HG02623 (cell line): Measurements from ENCODE around the gene NXT1.
"Not testable (repeated sequence)": the region's sequence is repeated elsewhere in the genome, so short reads cannot be mapped to it uniquely, and the experiment has no call there.

Source experiments
- ATAC-seq: cut with Tn5 transposase; IDR thresholded peaks from one replicate; pipeline ENCODE4 v1.9.1; 2021; ENCODE audit warnings: moderate library complexity; ENCODE audit not compliant: unreplicated experiment

Gene NXT1

DNA sequence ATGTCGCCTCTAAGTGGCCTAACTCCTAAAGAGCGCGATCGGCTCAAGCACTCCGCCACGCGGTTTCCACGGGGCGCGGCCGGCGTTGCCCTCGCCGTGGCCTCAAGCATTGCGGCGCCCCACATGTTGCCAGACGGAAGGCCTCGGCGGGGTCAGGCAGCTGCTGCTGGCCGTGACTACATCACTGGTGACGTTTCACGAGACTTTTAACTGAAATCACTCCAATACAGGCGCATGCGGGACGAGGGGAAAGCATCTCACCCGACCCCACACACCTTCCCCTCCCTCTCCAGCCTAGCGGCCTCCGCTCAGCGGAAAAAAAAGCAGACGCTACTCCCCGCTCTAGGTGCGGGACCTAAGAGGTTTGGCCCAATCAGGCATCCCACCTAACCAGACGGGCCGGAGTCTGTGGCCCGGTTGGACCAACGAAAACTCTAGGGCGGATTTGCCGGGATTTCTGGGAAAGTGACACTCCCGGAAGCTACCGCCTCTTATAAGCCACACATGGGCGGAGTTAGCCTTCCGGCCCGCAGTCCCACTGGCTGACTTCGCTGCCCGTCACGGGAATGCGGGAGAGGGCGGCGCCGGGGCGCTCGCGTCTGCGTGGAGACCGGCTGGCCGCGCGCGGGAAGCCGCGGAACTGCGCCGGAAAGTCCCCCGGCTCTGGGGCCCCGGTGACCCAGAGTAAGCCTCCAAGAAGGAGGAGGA is at the start of gene NXT1:
Gene NXT1 (plus strand): TSS at position 596 of the 708 bp plus-strand sequence. CDS start 3,251 bp downstream, outside the sequence.
- ATAC-seq: peak; percentile 80

DNA sequence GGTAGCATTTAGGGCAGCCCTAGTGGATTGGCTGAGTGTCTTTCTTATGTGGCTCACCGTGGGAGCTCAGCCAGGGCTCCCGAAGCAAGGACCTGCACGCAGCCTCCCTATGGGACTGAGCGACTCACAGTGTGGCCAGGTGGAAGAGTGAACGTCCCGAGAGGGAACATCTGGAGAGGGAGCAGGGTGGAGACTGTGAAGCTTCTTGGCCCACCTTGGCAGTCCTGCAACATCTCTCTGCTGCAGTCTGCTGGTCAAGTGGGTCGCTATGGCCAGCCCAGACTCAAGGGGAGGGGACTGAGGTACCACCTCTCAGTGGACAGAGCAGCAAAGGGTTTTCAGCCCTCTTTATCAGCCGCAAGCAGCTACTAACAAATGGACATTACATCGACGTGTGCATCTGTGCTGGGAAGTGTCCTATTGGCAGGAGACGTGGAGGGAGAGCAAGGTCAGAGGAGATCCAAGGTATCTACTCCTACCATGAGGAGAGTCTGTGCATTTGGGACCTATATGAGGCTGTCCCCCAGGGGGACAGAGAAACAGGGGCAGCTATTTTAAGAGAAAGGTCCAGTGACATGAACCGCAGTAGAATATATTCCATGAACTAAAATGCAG is 49.0 kb upstream of the NXT1 start:
- no peak for ATAC-seq

DNA sequence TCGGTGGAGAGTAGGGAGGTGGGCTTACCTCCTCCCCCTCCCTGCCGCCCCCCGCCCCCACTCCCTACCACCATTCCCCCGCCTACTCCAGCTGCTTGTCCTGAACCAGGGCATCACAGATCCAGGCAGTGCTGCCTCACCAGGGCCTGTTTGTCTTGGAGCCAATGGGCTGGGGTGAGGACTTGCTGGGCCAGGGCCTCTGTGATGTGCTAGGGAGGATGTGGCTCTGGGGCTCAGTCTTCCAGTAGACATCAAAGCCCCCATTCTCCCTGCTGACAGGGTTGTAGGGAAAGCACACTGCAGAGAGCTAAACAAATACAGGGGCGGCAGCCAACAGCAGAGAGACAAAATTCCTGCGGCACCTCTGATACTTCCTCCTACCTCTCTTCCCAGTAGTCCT is 48.2 kb upstream of the NXT1 start:
- ATAC-seq: no peak

GRCh38 chr20:23302801-23303200 is 47.8 kb upstream of the NXT1 start:
- no peak for ATAC-seq

DNA sequence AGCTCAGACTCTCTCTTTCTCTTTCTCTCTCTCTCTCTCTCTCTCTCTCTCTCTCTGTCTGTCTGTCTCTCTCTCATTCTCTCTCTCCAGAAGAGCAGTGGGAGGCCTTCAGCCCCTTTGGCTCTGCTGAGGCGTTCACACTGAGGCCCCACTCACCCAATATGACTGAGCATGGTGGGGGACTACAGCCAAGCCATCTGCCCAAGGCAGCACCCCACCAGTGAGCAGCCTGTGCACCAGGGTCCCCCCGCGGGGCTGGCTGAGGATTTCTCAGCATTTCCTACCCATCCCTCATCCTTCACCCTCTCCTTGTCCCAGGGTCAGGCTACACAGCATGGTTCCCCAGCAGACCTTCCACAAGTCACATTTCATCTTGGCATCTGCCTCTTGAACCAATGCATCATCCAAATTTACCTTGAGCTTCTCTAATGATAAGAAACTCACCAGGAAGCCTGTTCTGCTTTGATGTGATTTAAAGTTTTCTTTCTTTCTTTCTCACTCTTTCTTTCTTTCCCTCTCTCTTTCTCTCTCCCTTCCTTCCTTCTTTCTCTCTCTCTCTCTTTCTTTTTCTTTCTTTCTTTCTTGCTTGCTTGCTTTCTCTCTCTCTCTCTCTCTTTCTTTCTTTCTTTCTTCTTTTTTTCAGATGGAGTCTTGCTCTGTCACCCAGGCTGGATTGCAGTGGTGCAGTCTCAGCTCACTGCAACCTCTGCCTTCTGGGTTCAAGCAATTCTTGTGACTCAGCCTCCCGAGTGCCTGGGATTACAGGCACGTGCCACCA is 47.1 kb upstream of the NXT1 start:
- ATAC-seq: no peak

GRCh38 chr20:23304616-23305015 is 46.0 kb upstream of the NXT1 start:
- no peak for ATAC-seq

GRCh38 chr20:23305098-23305497 is 45.5 kb upstream of the NXT1 start:
- ATAC-seq: no peak

DNA sequence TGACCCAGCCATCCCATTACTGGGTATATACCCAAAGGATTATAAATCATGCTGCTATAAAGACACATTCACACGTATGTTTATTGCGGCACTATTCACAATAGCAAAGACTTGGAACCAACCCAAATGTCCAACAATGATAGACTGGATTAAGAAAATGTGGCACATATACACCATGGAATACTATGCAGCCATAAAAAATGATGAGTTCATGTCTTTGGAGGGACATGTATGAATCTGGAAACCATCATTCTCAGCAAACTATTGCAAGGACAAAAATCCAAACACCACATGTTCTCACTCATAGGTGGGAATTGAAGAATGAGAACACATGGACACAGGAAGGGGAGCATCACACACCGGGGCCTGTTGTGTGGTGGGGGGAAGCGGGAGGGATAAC is 43.2 kb upstream of the NXT1 start:
- not testable (repeated sequence) for ATAC-seq

DNA sequence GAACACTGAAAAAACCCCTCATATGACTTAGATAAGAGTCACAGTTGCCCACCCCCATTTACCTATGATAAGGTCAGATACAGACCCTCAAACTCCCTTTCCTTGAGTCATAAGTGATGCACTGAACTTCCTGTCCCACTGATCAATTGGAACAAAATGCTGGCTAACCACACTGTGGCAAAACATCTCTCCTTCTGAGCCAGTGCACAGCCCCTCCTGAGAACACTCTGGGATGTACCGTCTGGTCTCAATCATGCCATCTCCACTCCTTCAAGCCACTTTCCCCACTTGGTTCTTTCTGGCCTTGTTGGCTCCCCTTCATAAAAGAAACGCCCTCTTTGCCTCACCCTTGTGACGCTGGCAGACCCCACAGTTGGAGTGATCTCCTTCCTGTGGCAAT is 42.6 kb upstream of the NXT1 start:
- ATAC-seq: no peak

- ATAC-seq: no peak
Observed at GRCh38 chr20:23308908-23309307, 41.7 kb upstream of the NXT1 start.

DNA sequence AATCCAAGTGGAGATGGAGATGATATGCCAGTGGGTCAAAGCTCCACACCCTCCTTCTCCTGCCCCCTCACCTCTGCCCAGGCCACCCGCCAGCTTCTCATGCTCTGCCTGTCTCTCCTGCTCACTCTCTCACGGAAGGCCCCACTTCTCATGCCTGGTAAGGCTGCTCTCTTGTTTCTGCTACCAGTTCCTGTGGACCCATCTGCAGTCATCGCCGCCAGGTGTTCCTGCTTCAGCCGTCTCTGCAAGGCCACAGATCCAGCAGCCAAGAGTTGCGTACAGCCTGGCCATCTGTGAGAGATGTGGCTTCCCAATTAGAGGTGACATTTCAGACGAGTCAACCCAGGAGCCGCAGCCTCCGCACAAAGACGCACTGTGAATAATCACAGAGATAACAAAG is 40.8 kb upstream of the NXT1 start:
- ATAC-seq: no peak

DNA sequence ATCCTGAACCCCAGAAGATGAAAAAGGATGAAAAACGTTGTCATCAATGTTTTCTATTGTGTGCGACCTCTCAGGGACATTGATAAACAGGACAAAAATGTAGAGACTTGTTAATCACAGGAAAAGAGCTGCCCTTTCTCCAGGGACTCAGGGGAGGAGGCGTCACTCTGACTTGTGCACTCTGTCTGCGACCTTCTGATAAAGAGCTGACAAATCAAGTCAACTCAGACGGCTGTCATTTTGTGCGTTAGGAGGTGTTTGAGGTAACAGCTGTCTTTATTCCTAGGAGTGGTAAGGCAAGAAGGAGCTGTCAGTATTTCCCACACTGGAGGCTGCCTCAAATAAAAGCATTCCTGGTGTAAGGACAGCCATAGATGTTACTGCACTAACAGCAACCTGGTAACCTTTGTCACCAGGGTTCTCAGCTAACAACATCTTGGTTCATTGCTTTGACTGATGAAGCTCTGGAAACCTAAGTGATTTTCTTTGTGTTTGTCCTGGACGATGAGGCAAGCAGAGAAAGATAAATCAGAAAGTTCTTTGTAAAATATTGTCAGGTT is 38.6 kb upstream of the NXT1 start:
- ATAC-seq: no peak

DNA sequence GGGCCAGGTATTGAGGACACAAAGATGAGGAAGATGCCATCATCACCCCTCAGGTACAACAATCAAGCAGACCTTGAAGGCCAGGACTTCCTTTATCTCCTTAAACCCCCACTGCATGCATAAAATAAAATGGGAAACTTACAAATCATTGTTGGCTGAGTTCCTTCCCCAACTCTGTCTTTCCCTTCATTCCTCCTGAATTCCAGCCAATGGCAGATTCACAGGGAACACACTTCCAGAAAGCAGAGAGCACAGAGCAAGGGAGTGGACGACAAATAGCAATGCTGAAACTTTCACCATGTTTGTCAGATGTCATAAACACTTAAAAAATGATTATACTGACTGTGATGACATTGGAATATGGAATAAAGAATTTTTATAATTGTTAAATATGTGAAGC is 37.3 kb upstream of the NXT1 start:
- no peak for ATAC-seq

- ATAC-seq: no peak
Observed at GRCh38 chr20:23314699-23315098, 35.9 kb upstream of the NXT1 start.

- ATAC-seq: no peak
Observed at GRCh38 chr20:23315099-23315498, 35.5 kb upstream of the NXT1 start.

DNA sequence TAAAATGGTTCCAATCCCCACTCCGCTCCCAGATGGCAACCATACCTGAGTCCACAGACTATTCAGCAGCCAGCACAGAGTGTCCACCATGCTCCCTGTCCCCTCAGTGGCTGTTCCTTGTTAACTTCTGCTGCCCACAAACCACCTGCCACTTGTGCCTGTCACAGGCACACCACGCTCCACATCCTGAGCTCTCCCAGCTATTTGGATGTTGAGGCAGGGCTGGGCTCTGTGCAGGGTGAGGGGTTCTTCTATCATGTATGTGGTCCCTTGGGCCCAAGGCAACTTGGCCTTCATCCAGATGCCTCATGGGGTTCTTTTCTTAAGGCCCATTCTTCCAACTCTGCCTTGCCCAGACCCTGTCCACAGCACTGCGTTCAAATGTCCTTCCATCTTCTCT is 34.0 kb upstream of the NXT1 start:
- ATAC-seq: no peak

DNA sequence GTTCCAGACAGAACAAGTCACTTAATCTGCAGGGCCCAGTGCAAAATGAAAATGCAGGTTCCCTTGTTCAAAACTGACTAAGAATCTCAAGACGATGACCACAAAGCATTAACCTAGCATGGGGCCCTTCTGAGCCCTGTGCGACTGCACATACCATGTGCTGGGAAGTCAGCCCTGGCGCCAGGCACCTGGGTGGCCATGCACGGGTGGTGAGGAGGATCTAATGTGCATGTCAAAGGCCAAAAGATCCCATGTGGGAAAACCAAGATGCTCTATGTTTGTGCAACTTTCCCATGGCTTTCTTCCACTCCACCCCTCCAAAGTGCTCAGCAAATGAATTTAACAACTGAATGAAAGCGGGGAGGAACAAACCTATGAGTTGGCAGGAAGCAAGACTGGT is 33.5 kb upstream of the NXT1 start:
- no peak for ATAC-seq

- no peak for ATAC-seq
Observed at GRCh38 chr20:23318347-23318746, 32.2 kb upstream of the NXT1 start.

GRCh38 chr20:23320317-23320716 is 30.3 kb upstream of the NXT1 start:
- ATAC-seq: no peak

DNA sequence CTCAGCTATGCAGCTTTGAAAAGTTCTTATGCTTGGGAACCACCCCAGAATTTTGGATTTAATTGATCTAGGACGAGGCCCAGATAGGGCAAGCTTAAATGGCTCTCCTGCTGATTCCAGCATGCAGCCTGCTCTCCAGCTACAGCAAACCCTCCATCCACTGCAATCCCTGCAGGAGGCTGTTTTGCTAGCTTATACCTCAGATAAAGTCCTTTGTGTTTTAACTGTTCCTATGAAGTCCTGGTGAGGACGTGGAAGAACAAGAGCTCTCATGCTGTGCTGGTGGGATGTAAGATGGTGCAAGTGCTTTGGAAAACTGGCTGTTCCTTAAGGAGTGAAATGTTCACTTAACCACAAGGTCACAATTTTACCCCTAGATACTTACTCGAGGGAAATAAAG is 25.5 kb upstream of the NXT1 start:
- no peak for ATAC-seq

DNA sequence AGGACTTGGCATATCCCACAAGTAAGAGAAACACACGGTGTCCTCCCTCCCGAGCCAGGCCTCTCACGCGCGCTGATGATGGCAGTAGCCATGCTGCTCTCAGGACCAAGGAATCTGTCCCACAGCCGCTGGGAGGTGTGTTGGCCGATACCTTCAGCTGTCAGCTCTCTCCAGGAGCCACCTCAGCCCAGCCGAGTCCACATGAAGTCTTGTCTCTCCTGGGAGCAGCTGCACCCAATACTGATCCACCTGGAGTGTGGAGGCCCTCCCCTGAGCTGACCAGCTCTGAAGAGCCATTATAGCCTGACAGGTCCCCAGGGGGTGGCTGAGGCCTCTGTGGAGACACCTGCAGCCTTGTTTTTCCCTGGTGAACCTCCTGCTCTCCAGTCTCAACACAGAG is 23.8 kb upstream of the NXT1 start:
- no peak for ATAC-seq
